GM12878 (cell line): Measurements from ENCODE around the gene CANX. TPM values are rescaled to one million over a fixed set of nuclear protein-coding genes. Genes with fewer than 3 reads are reported as not detected.

Experiments
- ATAC-seq: fragments of 200-7000 bp; cut with Tn5 transposase; 3 replicates; pipeline ENCODE4 v1.9.1; 2020; ENCODE audit warnings: mild to moderate bottlenecking, moderate library complexity
- BruUV-seq: library from RNA; stranded (reverse); fragments of 400-500 nt; replicated peaks from 2 replicates; lab custom pipeline; 2021; lab: Mats Ljungman, UMichigan
- CTCF ChIA-PET: fragments of 300-600 bp; sonication (Branson Sonifier 250); formaldehyde crosslinking; extraction: SDS; loops from one replicate; lab custom pipeline; 2021; ENCODE audit warnings: inconsistent platforms; lab: Yijun Ruan, JAX
- POLR2A ChIA-PET: fragments of 350-600 bp; formaldehyde crosslinking; extraction: SDS; loops from one replicate; lab custom pipeline; 2021; ENCODE audit warnings: inconsistent platforms; lab: Charles Lee
- RAD21 ChIA-PET: fragments of 300-600 bp; sonication (Branson Sonifier 250); formaldehyde crosslinking; loops from one replicate; lab custom pipeline; 2023; ENCODE audit warnings: antibody characterized with exemption; ENCODE audit not compliant: unreplicated experiment; lab: Charles Lee
- SMC1A ChIA-PET: fragments of 300-600 bp; sonication (Branson Sonifier 250); formaldehyde crosslinking; loops from one replicate; lab custom pipeline; 2023; ENCODE audit not compliant: unreplicated experiment, uncharacterized antibody; lab: Charles Lee
- DNase-seq: peaks from one replicate; pipeline ENCODE4 v3.0.0-alpha.2; 2011; ENCODE audit warnings: low read depth, low spot score
- FAIRE-seq: peaks from 3 replicates; lab custom pipeline; 2011; peaks lifted over from hg19 to GRCh38; lab: Jason Lieb, UNC
- H2AFZ ChIP-seq: 2 replicates; pipeline ENCODE4 v1.6.0; 2011; ENCODE audit warnings: low read depth, low read length, control low read depth; ENCODE audit not compliant: control insufficient read depth
- H3K27ac ChIP-seq: 2 replicates; pipeline ENCODE4 v1.5.1; 2011; ENCODE audit warnings: control low read depth; ENCODE audit not compliant: control insufficient read depth, insufficient read depth
- H3K27me3 ChIP-seq, 2 experiments: replicated peaks in 1 of 2; 2 replicates each; pipeline versions ENCODE4 v1.6.0 to v1.6.1; 2011; ENCODE audit warnings: low read length in 1 of 2; ENCODE audit not compliant: control insufficient read depth in 2 of 2, insufficient read depth in 2 of 2
- H3K36me3 ChIP-seq, 2 experiments: 2 replicates each; pipeline ENCODE4 v1.5.1; 2011; ENCODE audit warnings: low read length in 1 of 2; ENCODE audit not compliant: control insufficient read depth in 2 of 2, insufficient read depth in 2 of 2
- H3K4me1 ChIP-seq: 2 replicates; pipeline ENCODE4 v1.6.1; 2011; ENCODE audit warnings: mild to moderate bottlenecking, low read length, moderate library complexity, mixed read lengths; ENCODE audit not compliant: control insufficient read depth, insufficient read depth
- H3K4me2 ChIP-seq: 2 replicates; pipeline ENCODE4 v1.6.0; 2011; ENCODE audit warnings: control low read depth; ENCODE audit not compliant: control insufficient read depth, insufficient read depth
- H3K4me3 ChIP-seq: fragments of 200-600 bp; sonication (generic); 2 replicates; pipeline ENCODE4 v1.5.1; 2016
- H3K79me2 ChIP-seq: 2 replicates; pipeline ENCODE4 v1.6.0; 2011; ENCODE audit warnings: low read length; ENCODE audit not compliant: control insufficient read depth, insufficient read depth
- H3K9ac ChIP-seq: 2 replicates; pipeline ENCODE4 v1.8.0; 2011; ENCODE audit warnings: low read length, control low read depth, mixed read lengths; ENCODE audit not compliant: control insufficient read depth, insufficient read depth
- H3K9me3 ChIP-seq: replicated peaks from 3 replicates; pipeline ENCODE4 v1.5.1; 2011; ENCODE audit warnings: mild to moderate bottlenecking, low read length; ENCODE audit not compliant: control insufficient read depth, insufficient read depth
- H4K20me1 ChIP-seq: 2 replicates; pipeline ENCODE4 v1.6.0; 2011; ENCODE audit not compliant: control insufficient read depth, insufficient read depth
- CHD4 ChIP-seq: fragments of 200-600 bp; sonication (generic); IDR thresholded peaks from 2 replicates; pipeline ENCODE4 v1.6.1; 2016; ENCODE audit warnings: mild to moderate bottlenecking
- ETV6 ChIP-seq, 2 experiments: fragments of 450-650 bp in 1 of 2; IDR thresholded peaks in 1 of 2; conservative IDR thresholded peaks in 1 of 2; 2 replicates each; pipeline ENCODE4 v1.6.1; 2014; ENCODE audit warnings: antibody characterized with exemption in 1 of 2, borderline replicate concordance in 1 of 2, low read depth in 1 of 2, mild to moderate bottlenecking in 1 of 2, moderate library complexity in 1 of 2
- IRF3 ChIP-seq: fragments of 450-650 bp; IDR thresholded peaks from 2 replicates; pipeline ENCODE4 v1.6.1; 2014; ENCODE audit warnings: mild to moderate bottlenecking
- MEF2B ChIP-seq: fragments of 450-650 bp; IDR thresholded peaks from 2 replicates; pipeline ENCODE4 v1.6.1; 2018; ENCODE audit warnings: mild to moderate bottlenecking, moderate library complexity; ENCODE audit not compliant: partially characterized antibody, poor library complexity, severe bottlenecking
- NR2C2 ChIP-seq: IDR thresholded peaks from 2 replicates; pipeline ENCODE4 v1.6.1; 2011; ENCODE audit warnings: borderline replicate concordance, low read depth; ENCODE audit not compliant: control insufficient read depth, insufficient read length
- PAX8 ChIP-seq: fragments of 450-650 bp; IDR thresholded peaks from 2 replicates; pipeline ENCODE4 v1.6.1; 2017; ENCODE audit warnings: mild to moderate bottlenecking, moderate library complexity
- SPI1 ChIP-seq: IDR thresholded peaks from 2 replicates; pipeline ENCODE4 v1.6.1; 2011; ENCODE audit warnings: low read depth, mild to moderate bottlenecking, low read length, moderate library complexity, borderline replicate concordance; ENCODE audit not compliant: insufficient read depth
- WGBS: methylation state at CpG from one replicate; pipeline ENCODE4 v1.1.6; 2016; ENCODE audit warnings: low lambda C conversion rate; ENCODE audit not compliant: insufficient replicate concordance, insufficient coverage; ENCODE audit errors: missing lambda C conversion rate; 5-methylcytosine and 5-hydroxymethylcytosine counted together
- in situ Hi-C: fragments of 300-500 bp; cut with MboI; formaldehyde crosslinking; loops from 9 replicates; pipeline ENCODE4 v1.14.3; 2018; ENCODE audit warnings: mixed read lengths
- intact Hi-C: fragments of 100-400 bp; cut with micrococcal nuclease; formaldehyde crosslinking; loops from one replicate; pipeline ENCODE4 v1.14.2; 2022; ENCODE audit not compliant: unreplicated experiment
- polyA plus RNA-seq, 11 experiments: library from polyadenylated mRNA; depleted of rRNA in 4 of 11; unstranded in 6 of 11; stranded (reverse) in 5 of 11; fragments of >200 nt; fragmentation: Nextera tagmentation in 4 of 11; fragmentation: Illumina TruSeq in 1 of 11; extraction: Ambion mirVana in 4 of 11; extraction: Trizol in 1 of 11; gene quantifications; 1 replicate in 1 of 11; 2 replicates in 10 of 11; pipeline versions ENCODE4 v1.2.1 to v1.2.3, GENCODE V29; 2011 to 2016; ENCODE audit warnings: inconsistent platforms in 2 of 11, missing spikeins in 2 of 11, low read depth in 1 of 11
- total RNA-seq, 4 experiments: library from RNA; depleted of rRNA in 3 of 4; stranded (reverse); fragments of >200 nt in 3 of 4; fragmentation: Illumina TruSeq in 1 of 4; extraction: Trizol in 1 of 4; gene quantifications; 2 replicates each; pipeline versions ENCODE4 v1.2.1 to v1.2.3, GENCODE V29; 2013 to 2021
- TF ChIP-seq, protein P1 (sequence below): IDR thresholded peaks from 2 replicates; pipeline ENCODE4 v1.6.1; 2011; ENCODE audit warnings: low read depth, mild to moderate bottlenecking, low read length, moderate library complexity, borderline replicate concordance; ENCODE audit errors: extremely low read depth

CANX gene
- total and polyA plus RNA-seq, 10 of the 15 experiments (the other 5 are each of a cell fraction or from before 2014, with no cell fraction given): 78.2 to 602 (median 412) TPM

- no peak overlapping the region for H3K4me3 ChIP-seq
- intact Hi-C loops (no loop called here), in situ Hi-C loops (no loop called here)
- ChIA-PET SMC1A (interaction anchor here (0.6 to 1.1 kb wide), 2 partner anchors 13 to 152 kb away, joined by 3 read pairs; no protein-coding TSS in a partner anchor), RAD21 (interaction anchor here (0.7 kb wide), 1 partner anchor 51 kb away, joined by 3 read pairs; no protein-coding TSS in a partner anchor), POLR2A (no interaction called here), CTCF (interaction anchor here (0.5 to 1.6 kb wide), 2 partner anchors 9 to 49 kb away, joined by 3 to 6 read pairs; no protein-coding TSS in a partner anchor)
- BruUV-seq: no TSS peak
- WGBS: 83% methylated on average over 5 of the region's 5 CpGs
- no peak overlapping the region for H3K27ac ChIP-seq
- no peaks in the 10 kb centered on the region for H4K20me1 ChIP-seq
- H3K4me2 ChIP-seq: no peak overlapping the region
- H3K27me3 ChIP-seq: no peaks in the 10 kb centered on the region
- H3K4me1 ChIP-seq: peaks cover 4% of the 10 kb centered on the region; the same call in 1 of the 2 replicates
- no peak overlapping the region for H2AFZ ChIP-seq
- ATAC-seq: no peak
- H3K9ac ChIP-seq: no peak overlapping the region
- DNase-seq: no peak
- no peak for FAIRE-seq
- TF ChIP-seq ETV6 (conservative IDR thresholded peaks at IDR 0.05 in 1 of 2, IDR thresholded peaks at IDR 0.05 in 1 of 2; ENCODE audit: borderline replicate concordance in 1 of 2, low read depth in 1 of 2) (no peak), CHD4 (no peak), IRF3 (no peak), SPI1 (no peak), MEF2B (no peak), NR2C2 (no peak), PAX8 (no peak)
- TF ChIP-seq, protein P1, sequence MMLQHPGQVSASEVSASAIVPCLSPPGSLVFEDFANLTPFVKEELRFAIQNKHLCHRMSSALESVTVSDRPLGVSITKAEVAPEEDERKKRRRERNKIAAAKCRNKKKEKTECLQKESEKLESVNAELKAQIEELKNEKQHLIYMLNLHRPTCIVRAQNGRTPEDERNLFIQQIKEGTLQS: no peak
- H3K9me3 ChIP-seq: no peaks in the 10 kb centered on the region
- H3K79me2 ChIP-seq: peaks cover 49% of the 10 kb centered on the region
- peaks cover 2 to 10% of the 10 kb centered on the region in 2 experiments; a peak in 3 of 4 replicates for H3K36me3 ChIP-seq
Measured at GRCh38 chr5:179753971-179754370, 55.2 kb downstream of the CANX start.
